Endodermal cell (in vitro differentiated cells): ENCODE data around the gene MMP2. TPM values are rescaled to one million over a fixed set of nuclear protein-coding genes. Genes with fewer than 3 reads are reported as not detected.

Experiments used
- DNase-seq: peaks from one replicate; pipeline ENCODE4 v3.0.0-alpha.2; 2017
- H3K27ac ChIP-seq: 2 replicates; pipeline ENCODE4 v1.5.1; 2013; ENCODE audit warnings: mild to moderate bottlenecking, low read depth, low read length, moderate library complexity
- H3K27me3 ChIP-seq: 2 replicates; pipeline ENCODE4 v1.6.1; 2013; ENCODE audit warnings: mild to moderate bottlenecking, low read length, moderate library complexity; ENCODE audit not compliant: insufficient read depth, control insufficient read depth, poor library complexity, severe bottlenecking
- H3K36me3 ChIP-seq: 2 replicates; pipeline ENCODE4 v1.7.0; 2013; ENCODE audit warnings: mild to moderate bottlenecking, low read length, moderate library complexity; ENCODE audit not compliant: control insufficient read depth, insufficient read depth
- H3K4me1 ChIP-seq: one replicate; pipeline ENCODE4 v1.7.0; 2013; ENCODE audit warnings: low read length; ENCODE audit not compliant: control insufficient read depth, insufficient read depth
- H3K4me3 ChIP-seq: 2 replicates; pipeline ENCODE4 v1.5.1; 2013; ENCODE audit warnings: mild to moderate bottlenecking, low read length, moderate library complexity
- H3K9ac ChIP-seq: 2 replicates; pipeline ENCODE4 v1.6.1; 2013; ENCODE audit warnings: mild to moderate bottlenecking, low read length, moderate library complexity; ENCODE audit not compliant: poor library complexity, severe bottlenecking; ENCODE audit errors: extremely low read depth
- H3K9me3 ChIP-seq: 2 replicates; pipeline ENCODE4 v1.6.1; 2013; ENCODE audit warnings: mild to moderate bottlenecking, low read length, moderate library complexity; ENCODE audit not compliant: control insufficient read depth
- H3K27ac Mint-ChIP-seq: 2 replicates; pipeline ENCODE4 v1.8.0; 2020; ENCODE audit warnings: mixed read lengths
- H3K27me3 Mint-ChIP-seq: 2 replicates; pipeline ENCODE4 v1.8.0; 2021; ENCODE audit warnings: mild to moderate bottlenecking, mixed read lengths; ENCODE audit not compliant: insufficient read depth
- H3K36me3 Mint-ChIP-seq: 2 replicates; pipeline ENCODE4 v1.8.0; 2020; ENCODE audit warnings: low read depth, mixed read lengths
- H3K4me1 Mint-ChIP-seq: 2 replicates; pipeline ENCODE4 v1.8.0; 2020; ENCODE audit warnings: mixed read lengths
- H3K4me3 Mint-ChIP-seq: 2 replicates; pipeline ENCODE4 v1.8.0; 2020; ENCODE audit warnings: mild to moderate bottlenecking, moderate library complexity, mixed read lengths
- H3K9me3 Mint-ChIP-seq: 2 replicates; pipeline ENCODE4 v1.8.0; 2020; ENCODE audit warnings: mild to moderate bottlenecking, mixed read lengths
- CTCF ChIP-seq: fragments of 200-600 bp; sonication (generic); conservative IDR thresholded peaks from 2 replicates; pipeline ENCODE4 v1.5.0; 2021; ENCODE audit warnings: antibody characterized with exemption, mild to moderate bottlenecking
- WGBS, 2 experiments: methylation state at CpG; one replicate each; pipeline versions ENCODE4 v1.1.5 to v1.1.7; 2013; ENCODE audit warnings: missing lambda C conversion rate in 2 of 2, mixed read lengths in 1 of 2; ENCODE audit not compliant: insufficient coverage in 1 of 2, insufficient read length in 1 of 2; 5-methylcytosine and 5-hydroxymethylcytosine counted together
- total RNA-seq, 2 donors: library from RNA; stranded (reverse); fragmentation: NEBNext Ultra II Directional in 1 of 2; extraction: Animal tissue kit (Norgen Biotek cat#: 25700) in 1 of 2; gene quantifications; 2 replicates in 1 of 2; 3 replicates in 1 of 2; pipeline ENCODE4 v1.2.1, GENCODE V29; 2021

MMP2 gene
- total RNA-seq, 2 donors from 2014 or later = 65.0 to 80.4 TPM

- WGBS, 2 experiments = 92 to 95% methylated on average over 2 to 3 of the region's 3 CpGs
- DNase-seq = no peak
- H3K36me3 Mint-ChIP-seq = peaks cover 19% of the 10 kb centered on the region
- Histone ChIP-seq H3K9ac (no peak overlapping the region), H3K4me3 (no peak overlapping the region), H3K4me1 (no peaks in the 10 kb centered on the region), H3K27ac (peak overlapping the region; percentile 98), H3K36me3 (no peaks in the 10 kb centered on the region), H3K9me3 (no peaks in the 10 kb centered on the region), H3K27me3 (no peaks in the 10 kb centered on the region)
- TF ChIP-seq CTCF = no peak
- H3K4me1 Mint-ChIP-seq = peaks cover 1% of the 10 kb centered on the region
- no peak overlapping the region for H3K4me3 Mint-ChIP-seq
- no peaks in the 10 kb centered on the region for H3K27me3 Mint-ChIP-seq
- no peak overlapping the region for H3K27ac Mint-ChIP-seq
- no peaks in the 10 kb centered on the region for H3K9me3 Mint-ChIP-seq
These were observed 20.3 kb downstream of the MMP2 start for GRCh38 chr16:55499281-55499680.

DNA sequence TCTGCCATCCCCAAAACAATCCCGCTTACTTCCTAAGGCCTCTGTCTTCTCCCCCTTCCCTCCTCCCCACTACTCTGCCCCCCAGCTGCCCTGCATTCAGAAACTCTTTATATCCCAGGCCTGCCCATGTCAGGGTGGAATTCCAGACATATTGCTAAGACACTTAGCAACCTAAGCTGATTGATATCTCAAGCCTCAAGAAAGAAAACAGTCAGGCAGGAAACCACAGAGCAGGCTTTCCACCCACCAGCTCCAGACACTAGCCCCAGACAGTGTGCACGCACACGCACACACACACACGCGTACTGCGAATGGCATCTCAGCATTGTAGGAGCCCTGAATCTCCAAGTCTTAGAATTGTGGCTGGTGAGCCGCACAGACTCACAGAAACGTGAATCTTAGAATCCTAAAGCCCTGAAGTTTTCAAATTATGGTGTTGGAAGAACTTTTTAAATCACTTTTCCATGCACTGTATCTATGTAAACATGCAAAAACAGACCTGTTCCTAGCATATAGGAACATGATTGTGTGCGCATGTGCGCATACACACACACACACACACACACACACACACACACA, 21.0 kb downstream of the MMP2 start:
- no peak overlapping the region for H3K4me3 Mint-ChIP-seq
- no peaks in the 10 kb centered on the region for H3K27me3 ChIP-seq
- no peak overlapping the region for H3K27ac Mint-ChIP-seq
- no peak for TF ChIP-seq CTCF
- peak; percentile 20 for DNase-seq
- no peaks in the 10 kb centered on the region for H3K9me3 ChIP-seq
- H3K9ac ChIP-seq = no peak overlapping the region
- peak overlapping the region; percentile 98 for H3K27ac ChIP-seq
- H3K4me3 ChIP-seq = no peak overlapping the region
- no peaks in the 10 kb centered on the region for H3K9me3 Mint-ChIP-seq
- no peaks in the 10 kb centered on the region for H3K36me3 ChIP-seq
- H3K4me1 ChIP-seq = no peaks in the 10 kb centered on the region
- peaks cover 19% of the 10 kb centered on the region for H3K36me3 Mint-ChIP-seq
- no peaks in the 10 kb centered on the region for H3K27me3 Mint-ChIP-seq
- 62 to 80% methylated on average over 7 to 10 of the region's 10 CpGs for WGBS, 2 experiments
- H3K4me1 Mint-ChIP-seq = peaks cover 1% of the 10 kb centered on the region

- no peaks in the 10 kb centered on the region for H3K4me1 ChIP-seq
- no peak overlapping the region for H3K4me3 ChIP-seq
- no peak overlapping the region for H3K4me3 Mint-ChIP-seq
- H3K36me3 Mint-ChIP-seq = peaks cover 19% of the 10 kb centered on the region
- no peak overlapping the region for H3K9ac ChIP-seq
- WGBS, 2 experiments = 69 to 94% methylated on average over 2 to 3 of the region's 3 CpGs
- no peaks in the 10 kb centered on the region for H3K9me3 ChIP-seq
- peak; percentile 33 for DNase-seq
- no peaks in the 10 kb centered on the region for H3K27me3 Mint-ChIP-seq
- TF ChIP-seq CTCF = no peak
- H3K9me3 Mint-ChIP-seq = no peaks in the 10 kb centered on the region
- H3K4me1 Mint-ChIP-seq = peaks cover 1% of the 10 kb centered on the region
- no peak overlapping the region for H3K27ac Mint-ChIP-seq
- H3K27ac ChIP-seq = peak overlapping the region; percentile 98
- no peaks in the 10 kb centered on the region for H3K36me3 ChIP-seq
- H3K27me3 ChIP-seq = no peaks in the 10 kb centered on the region
These were observed 21.6 kb downstream of the MMP2 start for GRCh38 chr16:55500530-55501011.
